GM23338 (cell line): ENCODE measurements around the gene NOC3L. TPM values are rescaled to one million over a fixed set of nuclear protein-coding genes. Genes with fewer than 3 reads are reported as not detected.

ENCODE experiments used
- ATAC-seq: fragments of 200-7000 bp; cut with Tn5 transposase; 3 replicates; pipeline ENCODE4 v1.9.1; 2020
- DNase-seq: peaks from one replicate; pipeline ENCODE4 v3.0.0-alpha.2; 2015; ENCODE audit warnings: low spot score
- H2AFZ ChIP-seq: fragments of 200-600 bp; sonication (generic); 2 replicates; pipeline ENCODE4 v1.8.0; 2016; ENCODE audit warnings: antibody characterized with exemption, mild to moderate bottlenecking, moderate library complexity
- H3F3A ChIP-seq: fragments of 200-600 bp; sonication (generic); replicated peaks from 2 replicates; pipeline ENCODE4 v1.8.0; 2017; ENCODE audit warnings: antibody characterized with exemption, mixed run types, low read depth
- H3K27ac ChIP-seq: fragments of 200-600 bp; sonication (generic); 2 replicates; pipeline ENCODE4 v1.6.1; 2016; ENCODE audit warnings: low read depth
- H3K27me3 ChIP-seq: fragments of 200-600 bp; sonication (generic); 2 replicates; pipeline ENCODE4 v1.8.0; 2016; ENCODE audit warnings: mild to moderate bottlenecking, mixed run types, moderate library complexity; ENCODE audit not compliant: insufficient read depth
- H3K36me3 ChIP-seq: fragments of 200-600 bp; sonication (generic); 2 replicates; pipeline ENCODE4 v1.8.0; 2016; ENCODE audit warnings: mild to moderate bottlenecking; ENCODE audit not compliant: insufficient read depth
- H3K4me1 ChIP-seq: fragments of 200-600 bp; sonication (generic); 2 replicates; pipeline ENCODE4 v1.8.0; 2016; ENCODE audit warnings: mild to moderate bottlenecking, moderate library complexity; ENCODE audit not compliant: insufficient read depth
- H3K4me2 ChIP-seq: fragments of 200-600 bp; sonication (generic); 2 replicates; pipeline ENCODE4 v1.7.1; 2017; ENCODE audit warnings: mixed run types
- H3K4me3 ChIP-seq: fragments of 200-600 bp; sonication (generic); 2 replicates; pipeline ENCODE4 v1.6.1; 2016; ENCODE audit warnings: mixed run types
- H3K79me2 ChIP-seq: fragments of 200-600 bp; sonication (generic); replicated peaks from 2 replicates; pipeline ENCODE4 v1.8.0; 2017; ENCODE audit warnings: mild to moderate bottlenecking; ENCODE audit not compliant: insufficient read depth
- H3K9me2 ChIP-seq: fragments of 200-600 bp; sonication (generic); 2 replicates; pipeline ENCODE4 v1.8.0; 2017; ENCODE audit not compliant: insufficient read depth
- H4K20me1 ChIP-seq: fragments of 200-600 bp; sonication (generic); replicated peaks from 2 replicates; pipeline ENCODE4 v1.8.0; 2017; ENCODE audit warnings: mild to moderate bottlenecking; ENCODE audit not compliant: insufficient read depth
- H3K27ac Mint-ChIP-seq: 2 replicates; pipeline ENCODE4 v1.8.0; 2020; ENCODE audit warnings: inconsistent platforms, mild to moderate bottlenecking, moderate library complexity, mixed read lengths
- H3K27me3 Mint-ChIP-seq: 3 replicates; pipeline ENCODE4 v1.8.0; 2022; ENCODE audit warnings: low read depth, mild to moderate bottlenecking, moderate library complexity, mixed read lengths, inconsistent platforms; ENCODE audit not compliant: insufficient read depth, poor library complexity
- H3K36me3 Mint-ChIP-seq: 3 replicates; pipeline ENCODE4 v1.8.0; 2021; ENCODE audit warnings: low read depth, mild to moderate bottlenecking, inconsistent platforms, moderate library complexity, mixed read lengths
- H3K4me1 Mint-ChIP-seq: 3 replicates; pipeline ENCODE4 v1.8.0; 2020; ENCODE audit warnings: mild to moderate bottlenecking, inconsistent platforms, mixed read lengths
- H3K4me3 Mint-ChIP-seq: 3 replicates; pipeline ENCODE4 v1.8.0; 2021; ENCODE audit warnings: moderate library complexity, mild to moderate bottlenecking, inconsistent platforms, mixed read lengths
- H3K9me3 Mint-ChIP-seq: 3 replicates; pipeline ENCODE4 v1.8.0; 2020; ENCODE audit warnings: moderate library complexity, mild to moderate bottlenecking, inconsistent platforms, mixed read lengths
- CREB1 ChIP-seq: fragments of 250-450 bp; sonication (Bioruptor Pico); IDR thresholded peaks from 2 replicates; pipeline ENCODE4 v1.5.0; 2020; ENCODE audit warnings: low read depth, mild to moderate bottlenecking, moderate library complexity
- EZH2 ChIP-seq: fragments of 200-600 bp; sonication (generic); IDR thresholded peaks from one replicate; pipeline ENCODE4 v1.8.0; 2017; ENCODE audit warnings: antibody characterized with exemption, mild to moderate bottlenecking, low read depth; ENCODE audit not compliant: unreplicated experiment
- EZH2phosphoT487 ChIP-seq: fragments of 200-600 bp; sonication (generic); IDR thresholded peaks from one replicate; pipeline ENCODE4 v1.8.1; 2018; ENCODE audit warnings: antibody characterized with exemption; ENCODE audit not compliant: unreplicated experiment
- JUNB ChIP-seq: IDR thresholded peaks from one replicate; pipeline ENCODE4 v1.6.1; 2016; ENCODE audit warnings: antibody characterized with exemption; ENCODE audit not compliant: unreplicated experiment
- REST ChIP-seq: IDR thresholded peaks from one replicate; pipeline ENCODE4 v1.6.1; 2018; ENCODE audit warnings: antibody characterized with exemption; ENCODE audit not compliant: unreplicated experiment
- ZNF114 ChIP-seq: fragments of 250-450 bp; sonication (Bioruptor Pico); IDR thresholded peaks from 2 replicates; pipeline ENCODE4 v1.5.0; 2020; ENCODE audit warnings: mild to moderate bottlenecking, moderate library complexity
- ZNF331 ChIP-seq: fragments of 250-450 bp; sonication (Bioruptor Pico); IDR thresholded peaks from 2 replicates; pipeline ENCODE4 v1.5.0; 2020; ENCODE audit warnings: low read depth, mild to moderate bottlenecking, moderate library complexity
- polyA plus RNA-seq: library from polyadenylated mRNA; unstranded; fragments of >200 nt; fragmentation: Nextera tagmentation; extraction: Ambion mirVana; gene quantifications from 2 replicates; pipeline ENCODE4 v1.2.1, GENCODE V29; 2016
- total RNA-seq: library from RNA; depleted of rRNA; stranded (reverse); fragments of >200 nt; shearing (Covaris generic); gene quantifications from 2 replicates; pipeline ENCODE4 v1.2.3, GENCODE V29; 2014

NOC3L gene
- total and polyA plus RNA-seq, 2 experiments from 2014 or later, result 43.1 to 62.1 TPM

GRCh38 chr10:94362360-94363250 is at the start of gene NOC3L (continued):
- TF ChIP-seq REST, result no peak

- Histone ChIP-seq H3K9me2 (no peaks in the 10 kb centered on the region), H4K20me1 (no peaks in the 10 kb centered on the region), H3K79me2 (no peaks in the 10 kb centered on the region), H3K27ac (no peak overlapping the region), H3K4me3 (no peak overlapping the region), H3K36me3 (no peaks in the 10 kb centered on the region), H3F3A (no peaks in the 10 kb centered on the region), H2AFZ (no peak overlapping the region), H3K4me1 (no peaks in the 10 kb centered on the region), H3K4me2 (no peak overlapping the region), H3K27me3 (no peaks in the 10 kb centered on the region)
- ATAC-seq (no peak), DNase-seq (no peak)
- Mint-ChIP-seq H3K4me3 (no peak overlapping the region), H3K4me1 (peaks cover 3% of the 10 kb centered on the region; the same call in 1 of the 3 replicates), H3K9me3 (no peaks in the 10 kb centered on the region), H3K36me3 (no peaks in the 10 kb centered on the region), H3K27me3 (no peaks in the 10 kb centered on the region), H3K27ac (no peak overlapping the region)
- TF ChIP-seq EZH2phosphoT487 (no peak), JUNB (no peak), ZNF114 (no peak), ZNF331 (CRISPR knock-in tag) (no peak), REST (no peak), CREB1 (CRISPR knock-in tag) (no peak), EZH2 (no peak)
Measured at GRCh38 chr10:94412449-94412848, 49.7 kb upstream of the NOC3L start.
